Activated T-cell treated with anti-CD3 and anti-CD28 coated beads for 1 hour (primary cell): ENCODE results near the gene HOXB2.
"Not testable (repeated sequence)": the region's sequence is repeated elsewhere in the genome, so short reads cannot be mapped to it uniquely, and the experiment has no call there.

Source experiments
- DNase-seq: peaks from one replicate; pipeline ENCODE4 v3.0.0-alpha.2; 2020; ENCODE audit warnings: low read depth

HOXB2 gene

DNA sequence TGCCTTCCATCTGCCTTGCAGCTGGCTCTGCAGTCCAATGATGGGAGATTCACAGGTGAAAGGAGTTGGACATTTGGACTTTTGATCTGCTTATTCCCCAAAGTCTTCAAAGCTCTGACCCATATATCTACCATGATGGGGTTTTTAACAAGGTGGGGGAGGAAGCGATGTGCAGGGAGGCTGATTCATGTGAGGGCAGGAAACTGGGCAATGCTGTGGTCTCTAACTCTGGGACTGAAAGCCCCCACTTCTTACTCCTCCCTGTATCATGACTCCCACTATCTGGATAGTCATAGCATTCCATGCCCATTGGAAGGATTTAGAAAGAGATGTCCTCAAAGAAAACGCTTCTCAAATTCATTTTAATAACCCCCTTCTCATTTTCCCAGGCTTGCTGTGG lies 30.4 kb downstream of the HOXB2 start:
- no peak for DNase-seq

DNA sequence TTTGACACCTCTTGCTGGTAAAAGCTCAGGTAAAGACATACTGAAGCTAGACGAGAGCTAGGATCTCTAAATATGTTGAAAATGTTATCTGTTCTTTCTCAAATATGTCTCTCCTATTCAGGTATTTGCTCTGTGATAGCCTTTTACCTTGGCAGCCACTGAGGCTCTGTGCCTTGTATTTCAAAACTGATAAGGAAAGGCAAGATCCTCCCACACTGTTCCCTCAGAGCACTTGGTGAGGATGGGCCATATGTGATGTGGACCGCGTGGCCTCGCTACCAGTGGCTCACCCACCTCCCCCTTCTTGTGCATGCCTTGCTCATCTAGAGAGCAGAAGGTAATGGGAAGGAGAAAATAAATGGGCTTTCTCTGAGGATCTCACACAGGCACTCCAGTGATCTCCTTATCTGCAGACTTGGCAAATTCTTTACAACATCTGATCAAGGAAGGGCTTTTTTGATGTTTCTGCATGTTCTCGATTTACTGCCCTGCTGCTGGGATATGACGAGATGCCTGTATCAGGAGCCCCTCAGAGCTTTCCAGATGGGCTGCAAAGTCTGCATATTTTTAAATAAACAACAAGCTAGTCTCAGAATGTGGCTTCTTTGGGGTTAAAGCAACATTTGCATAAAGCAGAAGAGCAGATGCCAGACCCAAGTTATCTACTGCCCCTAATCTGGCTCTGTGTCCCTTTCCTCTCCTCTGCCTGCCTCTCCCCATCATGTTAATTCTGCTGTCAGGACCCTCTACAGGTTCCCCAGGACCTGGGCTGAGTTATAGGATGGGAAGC lies 31.0 kb downstream of the HOXB2 start:
- no peak for DNase-seq

DNA sequence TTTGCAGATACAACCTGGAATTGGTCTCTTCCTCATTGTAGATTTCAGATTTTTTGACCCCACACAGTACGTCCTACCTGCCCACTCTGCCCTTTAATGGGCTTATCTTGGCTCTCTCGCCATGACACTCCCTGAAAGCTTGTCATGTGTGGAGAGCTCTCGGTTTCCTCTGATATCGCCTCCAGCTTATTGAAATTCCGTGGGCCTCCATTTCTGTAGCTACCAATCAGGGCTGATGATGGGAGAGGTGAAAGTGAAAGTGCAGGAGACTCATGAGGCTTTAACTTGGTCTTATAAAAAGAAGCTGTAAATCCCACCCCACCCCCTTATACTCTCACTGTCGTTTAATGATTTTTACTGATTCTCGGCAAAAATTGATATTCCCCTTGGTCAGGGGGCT lies 31.8 kb downstream of the HOXB2 start:
- DNase-seq, result no peak

DNA sequence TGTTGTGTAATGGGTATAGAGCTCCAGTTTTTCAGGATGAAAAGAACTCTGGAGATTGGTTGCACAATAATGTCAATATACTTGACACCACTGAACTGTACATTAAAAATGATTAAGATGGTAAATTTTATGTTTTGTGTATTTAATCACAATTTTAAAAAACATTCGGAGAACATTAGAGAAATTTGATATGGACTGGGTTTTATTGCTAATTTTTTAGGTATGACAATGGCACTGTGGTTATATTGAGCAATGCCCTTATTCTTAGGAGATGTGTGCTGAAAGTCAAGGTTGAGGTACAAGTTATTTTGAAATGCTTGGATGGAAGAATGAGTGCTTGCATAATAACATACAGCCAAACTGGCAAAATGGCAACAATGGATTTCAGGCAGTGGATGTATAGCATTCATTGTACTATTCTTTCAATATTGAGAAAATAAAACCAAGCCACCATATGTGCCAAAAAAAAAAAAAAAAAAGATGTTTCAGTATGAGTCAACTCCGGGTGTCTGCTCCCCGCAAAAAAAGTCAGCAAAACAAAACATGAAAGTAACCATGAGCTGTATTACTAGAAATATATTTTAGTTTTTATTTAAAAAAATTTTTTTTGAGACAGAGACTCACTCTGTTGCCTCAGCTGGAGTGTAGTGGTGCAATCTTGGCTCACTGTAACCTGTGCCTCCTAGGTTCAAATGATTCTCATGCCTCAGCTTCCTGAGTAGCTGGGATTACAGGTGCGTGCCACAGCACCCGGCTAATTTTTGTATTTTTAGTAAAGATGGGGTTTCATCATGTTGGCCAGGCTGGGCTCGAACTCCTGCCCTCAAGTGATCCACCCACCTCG lies 33.9 kb downstream of the HOXB2 start:
- no peak for DNase-seq

DNA sequence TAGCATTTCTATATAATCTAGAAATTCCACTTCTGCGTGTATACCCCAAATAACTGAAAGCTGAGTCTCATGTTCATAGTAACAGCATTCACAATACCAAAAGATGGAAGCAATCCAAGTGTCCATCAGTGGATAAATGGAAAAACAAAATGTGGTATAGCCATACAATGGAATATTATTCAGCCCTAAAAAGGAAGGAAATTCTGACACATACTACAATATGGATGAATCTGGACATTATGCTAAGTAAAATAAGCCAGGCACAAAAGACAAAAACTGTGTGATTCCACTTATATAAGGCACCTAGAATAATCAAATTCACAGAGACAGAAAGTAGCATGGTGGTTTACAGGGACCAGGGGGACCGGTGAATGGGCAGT lies 34.5 kb downstream of the HOXB2 start:
- DNase-seq, result no peak

DNA sequence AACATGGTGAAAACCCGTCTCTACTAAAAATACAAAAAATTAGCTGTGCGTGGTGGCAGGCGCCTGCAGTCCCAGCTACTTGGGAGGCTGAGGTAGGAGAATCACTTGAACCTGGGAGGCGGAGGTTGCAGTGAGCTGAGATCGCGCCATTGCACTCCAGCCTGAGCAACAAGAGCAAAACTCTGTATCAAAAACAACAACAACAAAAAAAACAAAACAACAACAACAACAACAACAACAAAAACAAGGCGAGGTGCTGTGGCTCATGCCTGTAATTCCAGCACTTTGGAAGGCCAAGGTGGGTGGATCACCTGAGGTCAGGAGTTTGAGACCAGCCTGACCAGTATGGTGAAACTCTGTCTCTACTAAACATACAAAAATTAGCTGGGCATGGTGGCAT lies 35.2 kb downstream of the HOXB2 start:
- DNase-seq, result not testable (repeated sequence)

DNA sequence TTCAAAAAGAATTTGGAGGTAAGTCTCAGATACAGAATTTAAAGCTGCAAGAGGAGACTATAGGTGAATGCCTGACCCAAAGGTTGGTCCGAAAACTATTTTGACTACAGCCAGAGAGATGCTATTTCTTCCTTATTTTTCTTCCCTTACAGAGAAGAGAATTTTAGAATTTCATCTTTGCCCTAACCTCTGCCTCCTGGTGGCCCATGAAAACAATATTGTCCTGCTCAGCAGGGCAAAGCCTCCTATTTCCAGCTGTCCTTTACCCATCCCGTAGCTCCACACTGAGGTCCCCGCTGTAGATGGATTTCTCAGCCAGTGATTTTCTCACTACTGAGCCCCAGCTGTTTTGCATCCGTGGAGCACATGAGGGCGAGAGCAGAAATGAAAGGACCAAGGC lies 38.7 kb downstream of the HOXB2 start:
- no peak for DNase-seq

DNA sequence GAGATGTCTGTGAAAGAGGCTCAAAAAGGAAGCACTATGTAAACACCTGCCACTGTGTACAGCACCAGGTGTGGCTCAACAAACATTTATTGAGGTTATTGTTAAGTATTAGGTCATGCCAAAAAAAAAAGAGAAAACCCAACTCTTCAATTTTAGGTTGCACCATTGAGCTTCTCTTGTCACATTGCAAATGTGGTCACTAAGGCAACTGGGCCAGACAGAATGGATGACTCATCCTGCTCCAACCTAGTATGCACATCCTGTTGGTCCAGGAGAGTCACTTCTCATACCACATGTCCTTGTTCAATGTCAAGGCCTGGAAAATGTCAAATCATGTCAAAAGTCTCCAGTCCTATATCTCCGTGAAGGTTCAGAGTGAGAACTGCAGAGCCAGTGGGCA lies 39.1 kb downstream of the HOXB2 start:
- DNase-seq, result no peak

DNA sequence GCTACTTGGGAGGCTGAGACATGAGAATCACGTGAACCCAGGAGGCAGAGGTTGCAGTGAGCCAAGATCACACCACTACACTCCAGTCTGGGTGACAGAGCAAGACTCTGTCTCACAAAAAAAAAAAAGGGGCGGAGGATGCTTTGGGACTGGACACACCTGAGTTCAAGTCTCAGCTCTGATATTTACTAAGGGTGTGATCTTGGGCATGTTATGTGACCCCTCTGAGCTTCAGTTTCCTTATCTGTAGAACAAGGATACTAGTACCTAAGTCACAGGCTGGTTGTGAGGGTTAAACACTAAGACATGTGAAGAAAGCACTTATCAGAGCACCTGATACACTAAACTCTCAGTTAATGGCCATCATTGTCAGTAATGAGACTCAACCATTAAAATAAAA lies 40.0 kb downstream of the HOXB2 start:
- DNase-seq, result no peak

DNA sequence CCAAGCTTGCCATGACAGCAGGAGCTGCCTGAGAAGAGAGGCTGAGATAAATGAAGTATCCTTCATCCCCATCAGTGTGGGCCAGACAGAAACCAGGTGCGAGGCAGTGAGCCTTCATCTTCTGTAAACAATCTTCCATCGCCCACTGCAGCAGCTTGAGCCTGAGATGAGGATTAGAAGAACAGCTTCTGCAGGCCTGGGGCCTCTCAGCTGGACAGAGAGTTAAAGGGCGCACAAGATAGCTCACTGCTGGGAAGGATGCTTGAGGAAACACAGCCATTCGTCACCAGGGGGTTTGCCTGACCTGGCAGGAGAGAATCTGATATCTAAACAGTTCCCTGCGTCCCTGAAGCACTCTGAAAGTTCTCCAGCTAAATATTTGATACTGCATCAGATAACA lies 41.2 kb downstream of the HOXB2 start:
- no peak for DNase-seq

DNA sequence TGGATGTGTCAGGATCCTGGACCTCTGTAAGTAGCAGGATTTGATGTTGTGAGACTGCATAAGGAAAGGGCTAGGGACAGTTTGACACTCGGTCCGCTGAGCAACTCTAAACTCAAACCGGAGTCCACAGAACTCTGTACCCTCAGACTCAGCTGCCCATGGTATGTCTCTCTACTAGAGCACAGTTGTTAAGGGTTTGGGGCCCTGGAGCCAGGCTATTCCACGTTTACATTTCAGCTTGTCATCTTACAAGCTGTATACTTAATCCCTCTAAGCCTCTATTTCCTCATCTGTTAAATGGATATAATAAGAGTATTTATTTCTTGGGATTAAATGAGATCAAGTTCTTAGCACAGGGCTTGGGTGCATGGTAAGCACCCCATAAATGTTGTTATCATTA lies 42.0 kb downstream of the HOXB2 start:
- no peak for DNase-seq

DNA sequence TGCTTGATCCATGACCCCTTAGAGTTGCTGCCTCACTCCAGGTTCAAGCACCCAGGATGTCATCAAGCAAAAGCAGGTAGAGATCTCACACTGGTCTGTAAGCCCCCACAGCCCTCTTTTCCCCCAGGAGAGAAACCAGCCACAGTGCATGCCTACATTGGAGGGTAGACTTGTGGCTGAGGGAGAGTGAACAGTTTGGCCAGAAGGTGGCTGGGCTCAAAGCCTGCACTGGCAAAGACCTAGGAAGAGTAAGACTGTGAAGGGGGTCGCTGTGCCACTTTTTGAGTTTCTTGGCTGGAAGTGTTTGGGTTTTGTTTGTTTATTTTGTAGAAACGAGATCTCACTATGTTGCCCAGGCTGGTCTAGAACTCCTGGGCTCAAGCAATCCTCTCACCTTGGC lies 42.6 kb downstream of the HOXB2 start:
- no peak for DNase-seq

DNA sequence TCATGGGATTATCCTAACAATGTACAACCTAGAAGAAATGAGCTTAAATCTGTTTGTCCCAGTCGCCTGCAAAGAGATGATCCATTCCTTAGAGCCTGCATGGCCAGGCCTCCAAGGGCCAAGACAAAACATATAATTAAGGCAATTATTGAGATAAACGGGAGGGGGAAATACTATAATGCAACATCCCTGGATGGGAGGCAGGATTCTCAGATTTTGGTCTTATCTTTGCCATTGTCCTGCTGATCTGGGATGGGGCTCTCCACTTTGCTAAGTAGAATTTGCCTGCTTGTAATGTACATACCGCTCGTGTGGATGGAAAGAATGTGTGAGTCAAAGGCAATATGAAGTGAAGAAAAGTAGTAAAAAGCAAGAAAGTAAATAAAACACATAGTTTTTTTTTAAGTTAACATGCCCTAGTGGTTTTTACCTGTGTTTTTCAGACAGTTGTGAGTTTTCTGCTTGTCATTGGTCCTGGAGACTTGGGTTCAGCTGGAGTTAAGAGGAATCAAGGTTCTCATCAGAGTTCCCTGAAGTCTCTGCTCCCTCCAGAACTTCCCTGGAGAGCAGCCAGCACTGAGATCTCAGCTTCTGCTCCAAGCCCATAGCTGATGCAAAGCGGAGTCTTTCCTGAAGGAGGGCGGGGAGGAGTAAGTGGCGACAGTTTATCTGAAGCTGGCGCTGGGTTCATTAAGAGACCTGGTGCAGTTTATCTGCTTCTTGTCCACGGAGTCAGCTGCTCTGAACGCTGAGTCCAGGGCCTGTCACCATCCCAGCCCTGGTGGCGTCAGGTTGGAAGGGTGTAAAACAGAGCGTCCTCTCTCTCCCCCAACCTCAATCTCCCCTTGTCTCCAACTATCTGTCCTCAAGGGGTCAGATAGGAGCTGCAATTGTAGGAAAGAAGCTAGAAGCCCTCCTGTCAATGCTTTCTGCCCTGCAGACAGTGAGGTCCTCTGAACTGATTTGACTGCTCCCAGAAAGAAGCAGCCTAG lies 44.2 kb downstream of the HOXB2 start:
- DNase-seq, result no peak

DNA sequence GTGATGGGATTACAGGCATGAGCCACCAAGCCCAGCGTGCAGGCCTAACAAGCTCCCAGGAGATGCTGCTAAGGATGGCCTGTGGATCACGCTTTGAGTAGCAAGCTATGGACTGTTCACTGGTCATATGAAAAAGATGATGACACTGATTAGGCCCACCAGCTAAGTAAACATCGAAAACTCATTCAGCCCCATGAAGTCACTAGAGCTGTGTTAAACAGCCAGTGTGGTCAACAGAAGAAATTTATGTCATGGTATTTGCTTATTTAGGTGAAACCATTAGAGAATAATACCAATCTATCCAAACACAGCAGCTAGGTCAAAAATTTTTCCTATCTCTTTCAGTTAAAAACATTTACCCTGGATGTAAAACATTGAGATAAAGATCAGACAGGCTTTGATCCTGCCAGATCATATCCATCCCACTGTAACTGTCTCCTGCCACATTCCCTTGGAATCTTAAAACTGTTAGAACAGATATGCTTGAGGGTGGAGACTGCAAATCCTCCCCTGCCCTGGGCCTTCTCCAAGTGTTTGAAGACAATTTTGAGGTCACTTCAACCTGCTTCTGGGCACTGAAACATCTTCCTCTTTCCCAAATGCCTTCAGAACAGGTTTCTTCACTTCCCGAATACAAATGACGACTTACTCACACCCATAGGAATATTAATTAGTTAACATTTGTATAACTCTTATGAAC lies 45.0 kb downstream of the HOXB2 start:
- DNase-seq, result no peak

DNA sequence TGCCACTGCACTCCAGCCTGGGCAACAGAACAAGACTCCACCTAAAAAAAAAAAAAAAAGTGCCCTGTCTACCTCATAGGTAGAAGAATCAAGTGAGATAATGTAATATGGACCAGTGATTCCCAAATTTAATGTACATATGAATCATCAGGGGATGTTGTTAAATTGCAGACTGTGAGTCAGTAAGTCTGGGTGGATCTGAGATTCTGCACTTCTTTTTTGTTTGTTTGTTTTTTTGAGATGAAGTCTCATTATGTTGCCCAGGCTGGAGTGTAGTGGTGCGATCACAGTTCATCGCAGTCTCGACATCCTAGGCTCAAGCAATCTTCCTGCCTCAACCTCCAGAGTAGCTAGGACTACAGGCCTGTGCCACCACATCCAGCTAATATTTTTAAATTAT lies 45.7 kb downstream of the HOXB2 start:
- no peak for DNase-seq

DNA sequence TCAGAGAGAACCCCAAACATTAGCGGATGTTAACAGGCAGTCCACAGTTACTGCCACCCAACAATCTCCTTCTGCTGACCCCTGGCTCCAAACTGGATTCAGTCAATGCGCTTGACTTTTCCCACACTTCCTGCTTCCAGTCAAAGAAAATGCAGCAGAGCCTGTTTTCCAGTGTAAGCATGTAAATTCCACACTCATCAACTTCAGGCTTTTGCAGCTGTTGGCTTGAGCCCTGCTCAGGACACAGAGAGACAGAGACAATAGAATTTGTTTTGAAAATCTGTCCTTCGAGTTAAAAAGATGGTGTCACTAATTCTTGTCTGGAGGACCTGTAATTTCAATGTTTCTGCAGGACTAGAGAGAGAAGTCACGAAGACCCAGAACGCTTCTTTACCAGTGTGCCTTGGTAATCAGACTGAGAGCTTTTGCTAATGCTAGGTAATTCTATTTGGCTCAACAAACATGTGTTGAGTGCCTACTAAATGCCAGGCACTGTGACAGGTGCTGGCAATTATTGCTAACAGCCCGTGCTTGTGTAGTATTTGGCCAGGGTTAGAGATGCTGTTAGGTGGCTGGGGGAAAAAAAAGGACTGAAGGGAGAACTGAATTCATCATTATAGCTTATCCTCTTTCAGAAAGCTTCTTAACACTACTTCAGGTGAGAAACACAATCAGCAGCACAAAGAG lies 46.6 kb downstream of the HOXB2 start:
- no peak for DNase-seq

DNA sequence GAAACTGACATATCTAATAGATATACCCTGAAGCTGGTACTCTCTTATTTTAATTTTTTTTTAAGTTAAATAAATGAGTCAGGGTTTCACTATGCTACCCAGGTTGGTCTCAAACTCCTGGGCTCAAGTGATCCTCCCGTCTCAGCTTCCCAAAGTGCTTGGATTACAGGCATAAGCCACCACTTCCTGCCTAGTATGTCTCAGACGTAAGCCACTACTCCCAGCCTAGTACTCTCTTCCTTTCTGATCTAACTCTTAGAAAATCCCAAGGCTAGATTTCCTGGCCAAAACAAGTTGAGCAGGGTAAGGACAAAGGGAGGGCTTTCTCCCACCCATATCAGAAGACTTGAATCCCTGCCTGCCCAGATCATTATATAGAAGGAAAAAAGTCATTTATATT lies 47.8 kb downstream of the HOXB2 start:
- DNase-seq, result no peak

DNA sequence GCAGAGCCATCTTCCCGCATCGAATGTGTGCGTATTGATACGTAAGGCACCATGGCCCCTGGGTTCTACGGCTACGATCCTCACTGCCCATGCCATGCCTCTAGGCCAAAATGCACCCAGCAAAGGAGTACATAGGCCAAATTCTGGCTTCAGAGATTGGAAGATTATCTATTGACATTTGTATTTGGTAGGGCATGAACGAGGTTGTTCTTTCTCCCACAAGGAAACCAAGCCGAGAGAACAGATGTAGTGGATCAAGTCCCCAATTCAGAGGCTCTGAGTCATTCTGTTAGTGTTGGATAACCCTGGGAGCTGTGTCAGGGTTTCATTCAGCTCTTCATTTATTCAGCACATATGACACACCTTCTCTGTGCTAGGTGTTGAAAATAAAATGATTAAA lies 50.6 kb downstream of the HOXB2 start:
- DNase-seq, result no peak
